DMS 273 (cell line): ENCODE measurements around the gene ITM2A.

Source experiments
- DNase-seq: peaks from one replicate; lab custom pipeline; 2025; ENCODE audit not compliant: unreplicated experiment; lab: John Stamatoyannopoulos, UW

The ITM2A gene

DNA sequence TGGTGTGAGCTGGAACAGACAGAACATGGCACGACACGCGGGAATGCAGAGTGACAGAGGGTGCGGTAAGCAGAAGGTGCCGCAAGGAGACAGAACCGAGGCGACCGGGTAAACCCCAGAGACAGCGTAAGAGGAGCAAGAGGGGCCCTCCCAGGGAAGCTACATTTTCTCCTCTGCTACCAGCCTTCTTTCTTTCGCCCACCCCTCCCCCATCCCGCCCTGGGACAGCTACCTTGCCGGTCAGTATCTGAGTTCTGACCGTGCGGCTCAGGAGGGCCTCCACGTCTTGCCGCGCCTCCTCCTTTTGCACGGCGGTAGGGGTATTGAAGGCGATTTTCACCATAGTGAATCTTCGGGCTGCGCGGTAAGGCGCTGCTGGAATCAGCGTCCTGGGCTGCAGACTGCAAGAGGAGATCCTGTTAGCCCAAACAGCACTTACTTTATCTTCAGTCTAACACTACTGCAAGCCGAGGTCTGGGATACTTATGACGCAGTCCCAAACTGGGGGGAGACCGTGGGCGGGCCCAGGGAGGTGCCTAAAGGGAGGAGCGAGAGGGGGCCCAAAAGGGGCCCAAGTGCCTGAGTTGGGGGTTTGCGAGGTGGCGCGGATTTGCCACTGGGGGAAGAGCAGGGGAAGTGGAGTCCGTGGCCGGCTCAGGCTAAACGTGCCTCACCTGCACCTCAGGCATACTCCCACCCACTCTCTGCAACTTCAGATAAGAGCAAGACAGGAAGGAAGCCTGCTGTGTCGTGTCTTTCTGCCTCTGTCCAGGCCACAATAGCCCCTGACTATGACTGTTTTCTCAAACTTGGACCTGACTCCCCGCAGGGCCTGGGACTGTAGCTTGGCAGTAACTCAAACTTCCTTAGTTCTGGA is at the start of gene ITM2A:
TSS of gene ITM2A (minus strand) at position 462 of the 877 bp plus-strand sequence. CDS start at position 343, 119 bp downstream.
- DNase-seq = no peak

- DNase-seq = no peak
Measured at GRCh38 chrX:79415056-79415455, 47.9 kb upstream of the ITM2A start.

DNA sequence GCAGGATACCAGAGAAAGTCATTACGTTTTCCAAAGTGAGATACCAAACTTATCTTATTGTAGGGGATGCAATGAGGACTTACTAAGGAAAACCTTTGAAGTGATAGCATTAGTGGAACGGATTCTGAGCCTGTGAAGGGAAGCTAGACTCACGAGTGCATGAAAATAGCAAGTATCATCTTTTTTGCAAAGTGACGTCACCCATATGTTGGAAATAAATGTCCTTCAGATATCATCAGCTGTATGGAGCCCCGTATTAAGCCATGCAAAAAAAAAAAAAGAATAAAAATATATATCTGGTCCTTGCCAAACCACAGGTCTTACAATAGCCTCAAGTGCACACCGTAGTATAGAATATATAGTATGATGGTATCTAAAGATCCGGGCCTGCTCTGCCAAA is 46.8 kb upstream of the ITM2A start:
- no peak for DNase-seq

DNA sequence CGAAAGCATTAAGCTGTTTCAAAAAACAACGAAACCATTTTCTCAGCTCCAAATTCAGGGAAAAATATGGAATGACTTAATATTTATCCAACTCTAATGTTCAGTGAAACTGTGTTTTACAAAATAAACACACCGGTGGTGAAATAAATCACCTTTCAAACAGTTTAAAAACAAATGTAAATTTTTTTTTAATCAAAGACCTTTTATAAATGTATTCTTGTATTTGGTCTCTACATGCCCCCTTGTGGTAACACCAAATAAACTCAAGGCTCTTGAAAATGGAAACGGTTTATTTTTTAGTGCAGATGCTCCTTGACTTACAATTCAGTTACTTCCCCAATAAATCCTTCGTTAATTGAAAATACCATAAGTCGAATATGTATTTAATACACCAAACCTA is 45.8 kb upstream of the ITM2A start:
- DNase-seq = peak; percentile 33

DNA sequence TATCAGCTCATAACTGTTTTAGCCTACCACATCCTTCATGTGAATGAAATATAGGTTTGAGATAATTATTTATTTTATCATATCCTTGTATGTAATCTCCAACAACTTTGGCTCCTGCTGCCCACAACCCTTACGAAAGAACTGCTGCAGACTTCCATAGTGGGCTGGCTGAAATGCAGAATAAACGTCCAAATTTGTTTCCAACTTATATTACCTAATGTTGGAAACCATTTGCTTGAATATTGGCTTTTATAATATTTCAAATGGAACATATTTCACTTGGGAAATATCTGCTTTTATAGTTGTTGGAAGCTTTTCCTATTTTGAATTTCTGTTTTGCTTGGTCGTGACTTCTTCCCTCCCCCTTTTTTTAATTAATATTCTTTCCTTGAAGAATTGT is 45.0 kb upstream of the ITM2A start:
- DNase-seq = no peak

DNA sequence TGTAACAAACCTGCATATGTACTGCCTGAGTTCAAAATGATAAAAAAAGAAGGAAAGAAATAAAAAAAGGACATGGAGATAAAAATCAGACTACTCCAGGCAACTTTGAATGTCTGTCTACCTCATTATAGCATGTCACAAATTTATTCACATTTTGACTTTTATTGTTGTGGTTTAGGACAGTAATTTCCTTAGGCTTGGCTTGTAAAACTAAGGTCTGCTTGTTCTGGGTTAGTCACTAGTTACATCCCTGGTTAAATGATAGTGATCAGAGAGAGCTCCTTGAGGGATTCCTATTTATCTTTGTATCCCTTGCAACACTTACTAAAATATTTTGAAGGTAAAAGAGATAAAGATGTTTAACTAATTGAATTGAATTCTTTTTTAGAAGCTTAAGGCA is 42.5 kb upstream of the ITM2A start:
- DNase-seq = no peak

- no peak for DNase-seq
Measured at GRCh38 chrX:79408623-79409322, 41.6 kb upstream of the ITM2A start.

DNA sequence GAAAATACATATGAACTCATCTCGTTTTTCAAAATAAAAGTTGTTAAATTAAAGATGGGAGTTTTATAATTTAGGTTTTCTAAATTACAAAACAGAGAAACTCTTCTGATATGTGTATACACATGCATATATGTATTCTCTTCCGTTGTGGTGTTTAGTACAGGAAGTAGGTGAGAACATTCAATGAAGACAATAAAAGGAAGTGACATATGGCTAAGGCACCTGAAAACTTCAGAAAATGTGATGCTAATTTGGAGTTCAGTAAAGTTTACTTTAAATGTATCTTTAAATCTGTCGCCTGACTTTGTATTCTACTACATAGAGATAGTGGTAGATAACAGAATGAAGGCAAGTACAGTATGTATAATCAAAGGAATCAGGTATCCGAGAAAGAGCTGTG is 33.5 kb upstream of the ITM2A start:
- no peak for DNase-seq

DNA sequence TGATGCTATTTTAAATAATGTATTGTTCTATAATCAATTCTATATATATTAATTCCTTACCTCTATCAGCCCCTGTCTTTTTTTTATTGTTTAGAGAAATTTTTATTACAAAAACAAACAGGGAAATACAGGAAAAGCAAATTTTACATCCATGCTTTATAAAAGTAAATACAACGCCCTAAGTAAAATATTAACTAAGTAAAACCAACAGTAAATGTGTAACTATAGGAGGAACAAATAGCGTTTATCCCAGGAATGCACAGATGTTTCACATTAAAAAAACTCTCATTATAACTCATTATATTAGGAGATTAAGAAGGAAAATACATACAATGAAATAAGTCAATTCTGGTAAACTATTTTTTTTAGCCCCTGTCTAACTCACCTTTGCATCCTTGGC is 8.2 kb upstream of the ITM2A start:
- DNase-seq = no peak

- DNase-seq = no peak
Measured at GRCh38 chrX:79371640-79372039, 4.5 kb upstream of the ITM2A start.

GRCh38 chrX:79371101-79371500 is 4.0 kb upstream of the ITM2A start:
- no peak for DNase-seq

DNA sequence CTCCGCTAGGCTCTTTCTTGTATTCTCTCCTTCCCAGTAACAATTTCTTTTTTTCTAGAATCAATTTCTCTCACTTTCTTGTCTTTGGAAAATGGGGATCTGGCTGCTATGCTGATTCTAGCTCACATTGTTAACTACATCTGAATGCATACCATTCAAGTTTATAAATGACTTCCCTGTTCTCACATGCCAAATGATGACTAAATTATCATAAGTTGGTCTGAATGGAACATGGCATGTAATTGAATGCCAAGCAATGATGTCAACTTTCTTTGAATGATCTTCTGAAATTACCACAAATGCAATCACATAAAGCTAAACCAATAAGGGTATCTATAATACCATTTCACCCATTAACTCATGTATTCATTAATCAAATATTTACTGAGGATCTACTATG is 2.7 kb upstream of the ITM2A start:
- DNase-seq = no peak

- DNase-seq = no peak
Measured at GRCh38 chrX:79368441-79368840, 1.3 kb upstream of the ITM2A start.

GRCh38 chrX:79367907-79368306 is 773 bp upstream of the ITM2A start:
- DNase-seq = no peak

GRCh38 chrX:79366556-79366872 is 620 bp downstream of the ITM2A start:
- DNase-seq = no peak

DNA sequence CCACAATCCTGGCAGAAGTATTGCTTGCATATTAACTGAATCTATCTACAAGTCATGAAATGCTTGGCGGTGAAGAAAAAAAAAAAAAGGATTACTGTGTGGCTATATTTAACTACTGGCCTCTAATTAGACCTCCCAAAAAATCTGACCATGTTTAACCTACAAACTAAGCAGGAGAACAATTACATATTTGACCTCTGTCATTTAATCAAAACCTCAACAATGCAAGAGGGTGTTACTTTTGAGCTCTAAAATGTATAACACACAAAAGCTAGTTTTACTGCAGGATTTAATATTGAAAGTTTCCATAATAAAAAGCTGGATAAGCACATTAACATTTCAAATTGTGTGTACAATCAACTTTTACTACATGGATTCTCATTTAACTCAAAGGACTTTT is 1.5 kb downstream of the ITM2A start:
- DNase-seq = no peak

- DNase-seq = no peak
Measured at GRCh38 chrX:79364306-79364705, 2.8 kb downstream of the ITM2A start.

- DNase-seq = no peak
Measured at GRCh38 chrX:79361192-79361870, 5.8 kb downstream of the ITM2A start.

- DNase-seq = no peak
Measured at GRCh38 chrX:79336869-79337815, 30.0 kb downstream of the ITM2A start.

DNA sequence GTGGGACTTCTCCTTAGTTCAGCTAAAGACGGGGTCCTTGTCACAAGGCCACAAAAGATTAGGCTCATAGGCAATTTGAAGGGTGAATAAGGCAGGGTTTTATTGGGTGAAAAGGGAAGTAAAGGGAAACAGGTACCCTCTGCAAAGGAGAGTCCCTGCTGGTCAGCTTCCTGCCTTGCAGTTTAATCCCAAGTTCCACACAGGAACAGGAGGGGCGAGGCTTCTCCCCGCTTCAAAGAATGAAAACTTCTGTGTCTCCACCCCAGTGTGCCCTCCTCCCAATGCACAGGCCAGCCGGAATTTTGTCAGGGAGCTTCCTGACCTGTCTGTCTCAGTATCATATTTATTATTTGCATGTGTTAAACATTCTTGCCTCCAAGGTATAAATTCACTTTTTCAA is 37.1 kb downstream of the ITM2A start:
- DNase-seq = no peak
